ENCODE measurements around the gene DAB1. TPM values are rescaled to one million over a fixed set of nuclear protein-coding genes. Genes with fewer than 3 reads are reported as not detected.

Gene DAB1
- total RNA-seq, 6 experiments from 2014 or later = 0.13 to 1.2 (median 0.23) TPM

- no peak for TF ChIP-seq CTCF (IDR thresholded peaks at IDR 0.05)
- Mint-ChIP-seq H3K4me3 (no peak overlapping the region), H3K36me3 (ENCODE audit: low read depth) (no peaks in the 10 kb centered on the region), H3K9me3 (no peaks in the 10 kb centered on the region), H3K27me3 (ENCODE audit: insufficient read depth) (no peaks in the 10 kb centered on the region; the same call in 1 of the 2 replicates), H3K4me1 (ENCODE audit: low read depth) (peaks cover 46% of the 10 kb centered on the region), H3K27ac (no peak overlapping the region)
- DNase-seq = no peak
Measured at GRCh38 chr1:57467830-57468229, 44.0 kb upstream of the DAB1 start.

- no peak for TF ChIP-seq CTCF (IDR thresholded peaks at IDR 0.05)
- no peak for DNase-seq
- Mint-ChIP-seq H3K9me3 (no peaks in the 10 kb centered on the region), H3K4me1 (ENCODE audit: low read depth) (peaks cover 25% of the 10 kb centered on the region), H3K27me3 (ENCODE audit: insufficient read depth) (no peaks in the 10 kb centered on the region; the same call in 1 of the 2 replicates), H3K27ac (no peak overlapping the region), H3K4me3 (no peak overlapping the region), H3K36me3 (ENCODE audit: low read depth) (no peaks in the 10 kb centered on the region)
Measured at GRCh38 chr1:57464756-57465155, 40.9 kb upstream of the DAB1 start.

GRCh38 chr1:57463343-57463742, 39.5 kb upstream of the DAB1 start:
- no peak for DNase-seq
- no peaks in the 10 kb centered on the region; the same call in 1 of the 2 replicates for H3K27me3 Mint-ChIP-seq (ENCODE audit: insufficient read depth)
- TF ChIP-seq CTCF (IDR thresholded peaks at IDR 0.05) = no peak
- H3K9me3 Mint-ChIP-seq = no peaks in the 10 kb centered on the region
- no peak overlapping the region for H3K4me3 Mint-ChIP-seq
- H3K27ac Mint-ChIP-seq = no peak overlapping the region
- H3K36me3 Mint-ChIP-seq (ENCODE audit: low read depth) = no peaks in the 10 kb centered on the region
- peaks cover 11% of the 10 kb centered on the region for H3K4me1 Mint-ChIP-seq (ENCODE audit: low read depth)

DNA sequence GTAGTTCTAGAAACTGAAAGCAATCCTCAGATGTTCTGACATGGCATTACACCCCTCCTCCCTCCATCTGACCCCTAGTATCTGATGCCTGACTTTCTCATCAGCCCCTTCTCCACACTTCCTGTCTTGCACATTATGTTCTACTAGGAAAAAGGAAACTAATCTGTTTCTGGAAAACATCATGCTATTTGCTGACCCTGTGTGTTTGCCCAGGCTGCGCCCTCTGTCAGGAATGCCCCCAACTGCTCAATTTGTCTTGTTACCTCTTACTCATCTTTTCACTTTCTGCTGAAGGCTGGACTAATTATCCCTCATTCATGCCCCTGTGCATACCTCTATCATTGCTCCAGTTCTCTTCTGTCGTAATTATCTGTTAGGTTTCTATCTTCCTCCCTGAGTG, 37.5 kb upstream of the DAB1 start:
- Mint-ChIP-seq H3K4me1 (ENCODE audit: low read depth) (no peaks in the 10 kb centered on the region), H3K4me3 (no peak overlapping the region), H3K9me3 (no peaks in the 10 kb centered on the region), H3K27ac (no peak overlapping the region), H3K36me3 (ENCODE audit: low read depth) (no peaks in the 10 kb centered on the region), H3K27me3 (ENCODE audit: insufficient read depth) (peaks cover 3% of the 10 kb centered on the region; the same call in 1 of the 2 replicates)
- DNase-seq = no peak
- TF ChIP-seq CTCF (IDR thresholded peaks at IDR 0.05) = no peak

- no peak overlapping the region for H3K27ac Mint-ChIP-seq
- no peak overlapping the region for H3K4me3 Mint-ChIP-seq
- H3K36me3 Mint-ChIP-seq (ENCODE audit: low read depth) = no peaks in the 10 kb centered on the region
- H3K4me1 Mint-ChIP-seq (ENCODE audit: low read depth) = no peaks in the 10 kb centered on the region
- H3K27me3 Mint-ChIP-seq (ENCODE audit: insufficient read depth) = peaks cover 6% of the 10 kb centered on the region
- no peak for DNase-seq
- no peak for TF ChIP-seq CTCF (IDR thresholded peaks at IDR 0.05)
- H3K9me3 Mint-ChIP-seq = no peaks in the 10 kb centered on the region
Measured at GRCh38 chr1:57451516-57451915, 27.7 kb upstream of the DAB1 start.

DNA sequence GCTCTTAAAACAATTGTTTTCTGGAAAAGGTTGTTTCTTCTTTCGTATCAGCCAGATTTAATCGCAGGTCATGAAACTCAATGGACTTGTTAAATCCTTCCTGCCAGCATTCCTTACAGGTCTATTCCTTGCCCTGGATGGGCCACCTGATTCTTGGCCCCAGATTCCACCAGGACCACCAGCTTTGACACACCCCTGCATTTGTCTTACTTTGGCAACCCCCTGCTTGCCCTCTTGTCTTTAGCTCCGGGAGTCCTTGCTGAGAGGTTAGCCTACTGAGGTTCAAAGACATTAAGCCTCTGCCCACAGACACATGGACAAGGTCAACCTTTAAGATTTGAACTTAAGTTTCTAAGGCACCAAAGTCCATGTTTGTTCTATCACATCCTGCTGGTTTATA, 27.1 kb upstream of the DAB1 start:
- H3K27ac Mint-ChIP-seq = no peak overlapping the region
- H3K4me3 Mint-ChIP-seq = no peak overlapping the region
- no peaks in the 10 kb centered on the region for H3K4me1 Mint-ChIP-seq (ENCODE audit: low read depth)
- no peak for TF ChIP-seq CTCF (IDR thresholded peaks at IDR 0.05)
- H3K27me3 Mint-ChIP-seq (ENCODE audit: insufficient read depth) = peaks cover 6% of the 10 kb centered on the region
- DNase-seq = no peak
- H3K36me3 Mint-ChIP-seq (ENCODE audit: low read depth) = no peaks in the 10 kb centered on the region
- no peaks in the 10 kb centered on the region for H3K9me3 Mint-ChIP-seq

All from HFFc6 (cell line).